ENCODE data around the gene ZSWIM3. TPM values are rescaled to one million over a fixed set of nuclear protein-coding genes. Genes with fewer than 3 reads are reported as not detected.

ZSWIM3 gene
- total and polyA plus RNA-seq, 2 of the 13 experiments (the other 11 are each of a cell fraction or from before 2014, with no cell fraction given), result 5.2 to 5.8 TPM

DNA sequence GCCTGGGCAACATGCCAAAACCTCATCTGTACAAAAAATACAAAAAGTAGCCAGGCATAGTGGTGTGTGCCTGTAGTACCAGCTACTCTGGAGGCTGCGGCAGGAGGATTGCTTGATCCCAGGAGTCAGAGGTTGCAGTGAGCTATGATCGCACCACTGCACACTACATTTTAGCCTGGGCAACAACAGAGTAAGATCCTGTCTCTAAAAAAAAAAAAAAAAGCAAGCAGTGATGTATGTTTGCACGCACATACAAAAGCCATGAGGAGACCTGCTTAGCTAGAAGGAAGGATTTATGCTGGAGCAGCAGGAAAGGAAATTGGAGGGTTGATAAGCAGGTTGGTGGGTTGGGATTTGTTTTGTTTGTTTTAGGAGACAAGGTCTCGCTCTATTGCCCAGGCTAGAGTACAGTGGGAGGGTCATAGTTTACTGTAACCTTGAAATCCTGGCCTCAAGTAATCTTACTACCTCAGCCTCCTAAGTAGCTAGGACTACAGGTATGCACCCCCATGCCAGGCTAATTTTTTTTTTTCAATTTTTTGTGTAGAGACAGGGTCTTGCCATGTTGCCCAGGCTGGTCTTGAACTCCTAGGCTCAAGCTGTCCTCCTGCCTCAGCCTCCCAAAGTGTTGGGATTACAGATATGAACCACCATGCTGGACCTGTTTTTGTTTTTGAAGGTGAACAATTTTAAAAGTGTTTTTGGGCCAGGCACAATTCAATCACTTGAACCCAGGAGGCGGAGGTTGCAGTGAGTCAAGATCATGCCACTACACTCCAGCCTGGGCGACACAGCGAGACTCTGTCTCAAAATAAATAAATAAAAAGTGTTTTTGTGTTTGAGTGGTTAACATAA is 4.0 kb downstream of the ZSWIM3 start (continued):
- TF ChIP-seq, protein P1, sequence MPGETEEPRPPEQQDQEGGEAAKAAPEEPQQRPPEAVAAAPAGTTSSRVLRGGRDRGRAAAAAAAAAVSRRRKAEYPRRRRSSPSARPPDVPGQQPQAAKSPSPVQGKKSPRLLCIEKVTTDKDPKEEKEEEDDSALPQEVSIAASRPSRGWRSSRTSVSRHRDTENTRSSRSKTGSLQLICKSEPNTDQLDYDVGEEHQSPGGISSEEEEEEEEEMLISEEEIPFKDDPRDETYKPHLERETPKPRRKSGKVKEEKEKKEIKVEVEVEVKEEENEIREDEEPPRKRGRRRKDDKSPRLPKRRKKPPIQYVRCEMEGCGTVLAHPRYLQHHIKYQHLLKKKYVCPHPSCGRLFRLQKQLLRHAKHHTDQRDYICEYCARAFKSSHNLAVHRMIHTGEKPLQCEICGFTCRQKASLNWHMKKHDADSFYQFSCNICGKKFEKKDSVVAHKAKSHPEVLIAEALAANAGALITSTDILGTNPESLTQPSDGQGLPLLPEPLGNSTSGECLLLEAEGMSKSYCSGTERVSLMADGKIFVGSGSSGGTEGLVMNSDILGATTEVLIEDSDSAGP (CRISPR knock-in tag; IDR thresholded peaks at IDR 0.05; ENCODE audit: borderline replicate concordance), result peak; percentile 27; the same call in 1 of the 2 replicates
- TF ChIP-seq, protein P2, sequence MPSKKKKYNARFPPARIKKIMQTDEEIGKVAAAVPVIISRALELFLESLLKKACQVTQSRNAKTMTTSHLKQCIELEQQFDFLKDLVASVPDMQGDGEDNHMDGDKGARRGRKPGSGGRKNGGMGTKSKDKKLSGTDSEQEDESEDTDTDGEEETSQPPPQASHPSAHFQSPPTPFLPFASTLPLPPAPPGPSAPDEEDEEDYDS (CRISPR knock-in tag; IDR thresholded peaks at IDR 0.05), result no peak
- TF ChIP-seq HMG20A (CRISPR knock-in tag; IDR thresholded peaks at IDR 0.05; ENCODE audit: borderline replicate concordance) (no peak), HOXA7 (CRISPR knock-in tag; IDR thresholded peaks at IDR 0.05) (no peak), CENPX (CRISPR knock-in tag; IDR thresholded peaks at IDR 0.05) (no peak), ZNF776 (CRISPR knock-in tag; IDR thresholded peaks at IDR 0.05) (no peak), KAT7 (CRISPR knock-in tag; IDR thresholded peaks at IDR 0.05; ENCODE audit: borderline replicate concordance) (no peak), TEAD2 (CRISPR knock-in tag; IDR thresholded peaks at IDR 0.05) (no peak), ZNF10 (CRISPR knock-in tag; IDR thresholded peaks at IDR 0.05; ENCODE audit: borderline replicate concordance, low read depth) (no peak), ZNF850 (CRISPR knock-in tag; conservative IDR thresholded peaks at IDR 0.05) (0 out of 2 replicates have a peak, but pooled peaks have one; percentile 70), SP5 (CRISPR knock-in tag; IDR thresholded peaks at IDR 0.05; ENCODE audit: borderline replicate concordance, low read depth) (peak; percentile 75), KLF16 (CRISPR knock-in tag; IDR thresholded peaks at IDR 0.05) (no peak), ZBTB8A (CRISPR knock-in tag; IDR thresholded peaks at IDR 0.05; ENCODE audit: borderline replicate concordance, low read depth) (no peak)
- TF ChIP-seq, protein P3, sequence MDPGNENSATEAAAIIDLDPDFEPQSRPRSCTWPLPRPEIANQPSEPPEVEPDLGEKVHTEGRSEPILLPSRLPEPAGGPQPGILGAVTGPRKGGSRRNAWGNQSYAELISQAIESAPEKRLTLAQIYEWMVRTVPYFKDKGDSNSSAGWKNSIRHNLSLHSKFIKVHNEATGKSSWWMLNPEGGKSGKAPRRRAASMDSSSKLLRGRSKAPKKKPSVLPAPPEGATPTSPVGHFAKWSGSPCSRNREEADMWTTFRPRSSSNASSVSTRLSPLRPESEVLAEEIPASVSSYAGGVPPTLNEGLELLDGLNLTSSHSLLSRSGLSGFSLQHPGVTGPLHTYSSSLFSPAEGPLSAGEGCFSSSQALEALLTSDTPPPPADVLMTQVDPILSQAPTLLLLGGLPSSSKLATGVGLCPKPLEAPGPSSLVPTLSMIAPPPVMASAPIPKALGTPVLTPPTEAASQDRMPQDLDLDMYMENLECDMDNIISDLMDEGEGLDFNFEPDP (CRISPR knock-in tag; conservative IDR thresholded peaks at IDR 0.05), result 0 out of 2 replicates have a peak, but pooled peaks have one; percentile 52
- TF ChIP-seq, protein P4, sequence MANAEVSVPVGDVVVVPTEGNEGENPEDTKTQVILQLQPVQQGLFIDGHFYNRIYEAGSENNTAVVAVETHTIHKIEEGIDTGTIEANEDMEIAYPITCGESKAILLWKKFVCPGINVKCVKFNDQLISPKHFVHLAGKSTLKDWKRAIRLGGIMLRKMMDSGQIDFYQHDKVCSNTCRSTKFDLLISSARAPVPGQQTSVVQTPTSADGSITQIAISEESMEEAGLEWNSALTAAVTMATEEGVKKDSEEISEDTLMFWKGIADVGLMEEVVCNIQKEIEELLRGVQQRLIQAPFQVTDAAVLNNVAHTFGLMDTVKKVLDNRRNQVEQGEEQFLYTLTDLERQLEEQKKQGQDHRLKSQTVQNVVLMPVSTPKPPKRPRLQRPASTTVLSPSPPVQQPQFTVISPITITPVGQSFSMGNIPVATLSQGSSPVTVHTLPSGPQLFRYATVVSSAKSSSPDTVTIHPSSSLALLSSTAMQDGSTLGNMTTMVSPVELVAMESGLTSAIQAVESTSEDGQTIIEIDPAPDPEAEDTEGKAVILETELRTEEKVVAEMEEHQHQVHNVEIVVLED (CRISPR knock-in tag; IDR thresholded peaks at IDR 0.05; ENCODE audit: borderline replicate concordance), result no peak
- TF ChIP-seq, protein P5, sequence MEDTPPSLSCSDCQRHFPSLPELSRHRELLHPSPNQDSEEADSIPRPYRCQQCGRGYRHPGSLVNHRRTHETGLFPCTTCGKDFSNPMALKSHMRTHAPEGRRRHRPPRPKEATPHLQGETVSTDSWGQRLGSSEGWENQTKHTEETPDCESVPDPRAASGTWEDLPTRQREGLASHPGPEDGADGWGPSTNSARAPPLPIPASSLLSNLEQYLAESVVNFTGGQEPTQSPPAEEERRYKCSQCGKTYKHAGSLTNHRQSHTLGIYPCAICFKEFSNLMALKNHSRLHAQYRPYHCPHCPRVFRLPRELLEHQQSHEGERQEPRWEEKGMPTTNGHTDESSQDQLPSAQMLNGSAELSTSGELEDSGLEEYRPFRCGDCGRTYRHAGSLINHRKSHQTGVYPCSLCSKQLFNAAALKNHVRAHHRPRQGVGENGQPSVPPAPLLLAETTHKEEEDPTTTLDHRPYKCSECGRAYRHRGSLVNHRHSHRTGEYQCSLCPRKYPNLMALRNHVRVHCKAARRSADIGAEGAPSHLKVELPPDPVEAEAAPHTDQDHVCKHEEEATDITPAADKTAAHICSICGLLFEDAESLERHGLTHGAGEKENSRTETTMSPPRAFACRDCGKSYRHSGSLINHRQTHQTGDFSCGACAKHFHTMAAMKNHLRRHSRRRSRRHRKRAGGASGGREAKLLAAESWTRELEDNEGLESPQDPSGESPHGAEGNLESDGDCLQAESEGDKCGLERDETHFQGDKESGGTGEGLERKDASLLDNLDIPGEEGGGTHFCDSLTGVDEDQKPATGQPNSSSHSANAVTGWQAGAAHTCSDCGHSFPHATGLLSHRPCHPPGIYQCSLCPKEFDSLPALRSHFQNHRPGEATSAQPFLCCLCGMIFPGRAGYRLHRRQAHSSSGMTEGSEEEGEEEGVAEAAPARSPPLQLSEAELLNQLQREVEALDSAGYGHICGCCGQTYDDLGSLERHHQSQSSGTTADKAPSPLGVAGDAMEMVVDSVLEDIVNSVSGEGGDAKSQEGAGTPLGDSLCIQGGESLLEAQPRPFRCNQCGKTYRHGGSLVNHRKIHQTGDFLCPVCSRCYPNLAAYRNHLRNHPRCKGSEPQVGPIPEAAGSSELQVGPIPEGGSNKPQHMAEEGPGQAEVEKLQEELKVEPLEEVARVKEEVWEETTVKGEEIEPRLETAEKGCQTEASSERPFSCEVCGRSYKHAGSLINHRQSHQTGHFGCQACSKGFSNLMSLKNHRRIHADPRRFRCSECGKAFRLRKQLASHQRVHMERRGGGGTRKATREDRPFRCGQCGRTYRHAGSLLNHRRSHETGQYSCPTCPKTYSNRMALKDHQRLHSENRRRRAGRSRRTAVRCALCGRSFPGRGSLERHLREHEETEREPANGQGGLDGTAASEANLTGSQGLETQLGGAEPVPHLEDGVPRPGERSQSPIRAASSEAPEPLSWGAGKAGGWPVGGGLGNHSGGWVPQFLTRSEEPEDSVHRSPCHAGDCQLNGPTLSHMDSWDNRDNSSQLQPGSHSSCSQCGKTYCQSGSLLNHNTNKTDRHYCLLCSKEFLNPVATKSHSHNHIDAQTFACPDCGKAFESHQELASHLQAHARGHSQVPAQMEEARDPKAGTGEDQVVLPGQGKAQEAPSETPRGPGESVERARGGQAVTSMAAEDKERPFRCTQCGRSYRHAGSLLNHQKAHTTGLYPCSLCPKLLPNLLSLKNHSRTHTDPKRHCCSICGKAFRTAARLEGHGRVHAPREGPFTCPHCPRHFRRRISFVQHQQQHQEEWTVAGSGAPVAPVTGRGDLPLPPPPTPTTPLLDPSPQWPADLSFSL (CRISPR knock-in tag; IDR thresholded peaks at IDR 0.05), result no peak

All from HepG2 (cell line).